SK-N-SH treated with all-trans-retinoic acid at 6 μM for 48 hours (cell line): ENCODE data around the gene RTBDN.
A peak's percentile ranks its signal among the peaks of the same experiment; 100 is the strongest.

Source experiments
- ATAC-seq: fragments of 200-7000 bp; cut with Tn5 transposase; 3 replicates; pipeline ENCODE4 v1.9.1; 2020; ENCODE audit warnings: mild to moderate bottlenecking, moderate library complexity
- ARNTL ChIP-seq: fragments of 450-650 bp; formaldehyde crosslinking; IDR thresholded peaks from 2 replicates; pipeline ENCODE4 v1.5.0; 2020; ENCODE audit warnings: low read depth, mild to moderate bottlenecking, moderate library complexity, borderline replicate concordance
- BACH2 ChIP-seq: fragments of 250-450 bp; sonication (Bioruptor Pico); IDR thresholded peaks from 2 replicates; pipeline ENCODE4 v1.9.0; 2021; ENCODE audit warnings: mild to moderate bottlenecking, borderline replicate concordance
- CSDC2 ChIP-seq: fragments of 250-450 bp; sonication (Bioruptor Pico); IDR thresholded peaks from 2 replicates; pipeline ENCODE4 v1.5.0; 2020; ENCODE audit warnings: mild to moderate bottlenecking, moderate library complexity
- ESRRG ChIP-seq: fragments of 250-450 bp; sonication (Bioruptor Pico); IDR thresholded peaks from 2 replicates; pipeline ENCODE4 v1.6.1; 2021; ENCODE audit warnings: mild to moderate bottlenecking
- GLIS3 ChIP-seq: fragments of 250-450 bp; sonication (Bioruptor Pico); IDR thresholded peaks from 2 replicates; pipeline ENCODE4 v1.5.0; 2020; ENCODE audit warnings: mild to moderate bottlenecking, moderate library complexity
- ISL1 ChIP-seq: fragments of 250-450 bp; sonication (Bioruptor Pico); IDR thresholded peaks from 2 replicates; pipeline ENCODE4 v2.1.2; 2022; ENCODE audit warnings: mild to moderate bottlenecking, moderate library complexity
- OSR1 ChIP-seq: fragments of 250-450 bp; sonication (Bioruptor Pico); IDR thresholded peaks from 2 replicates; pipeline ENCODE4 v1.8.0; 2022; ENCODE audit warnings: moderate library complexity, mild to moderate bottlenecking, inconsistent platforms
- PATZ1 ChIP-seq: fragments of 250-450 bp; sonication (Bioruptor Pico); IDR thresholded peaks from 2 replicates; pipeline ENCODE4 v1.8.0; 2020; ENCODE audit warnings: mild to moderate bottlenecking, moderate library complexity, borderline replicate concordance
- POU6F1 ChIP-seq: fragments of 250-450 bp; sonication (Bioruptor Pico); IDR thresholded peaks from 2 replicates; pipeline ENCODE4 v1.8.0; 2021; ENCODE audit warnings: low read depth, mild to moderate bottlenecking, moderate library complexity, borderline replicate concordance
- PPARA ChIP-seq: fragments of 250-450 bp; sonication (Bioruptor Pico); IDR thresholded peaks from 2 replicates; pipeline ENCODE4 v1.5.0; 2020; ENCODE audit warnings: mild to moderate bottlenecking, borderline replicate concordance
- RARB ChIP-seq: fragments of 250-450 bp; sonication (Bioruptor Pico); IDR thresholded peaks from 2 replicates; pipeline ENCODE4 v1.8.0; 2021; ENCODE audit warnings: mild to moderate bottlenecking, moderate library complexity
- TCF4 ChIP-seq: fragments of 250-450 bp; sonication (Bioruptor Pico); IDR thresholded peaks from 2 replicates; pipeline ENCODE4 v1.8.0; 2021; ENCODE audit warnings: mild to moderate bottlenecking, moderate library complexity, borderline replicate concordance
- TOX ChIP-seq: fragments of 250-450 bp; sonication (Bioruptor Pico); IDR thresholded peaks from 2 replicates; pipeline ENCODE4 v1.8.0; 2021; ENCODE audit warnings: mild to moderate bottlenecking, moderate library complexity, borderline replicate concordance
- TSHZ2 ChIP-seq: fragments of 250-450 bp; sonication (Bioruptor Pico); IDR thresholded peaks from 2 replicates; pipeline ENCODE4 v1.5.0; 2020; ENCODE audit warnings: mild to moderate bottlenecking, moderate library complexity
- ZC3H10 ChIP-seq: fragments of 250-450 bp; sonication (Bioruptor Pico); IDR thresholded peaks from 2 replicates; pipeline ENCODE4 v1.5.1; 2021; ENCODE audit warnings: mild to moderate bottlenecking, moderate library complexity
- ZFP3 ChIP-seq: fragments of 250-450 bp; sonication (Bioruptor Pico); IDR thresholded peaks from 2 replicates; pipeline ENCODE4 v1.5.0; 2020; ENCODE audit warnings: mild to moderate bottlenecking, moderate library complexity
- ZNF565 ChIP-seq: fragments of 450-650 bp; formaldehyde crosslinking; conservative IDR thresholded peaks from 2 replicates; pipeline ENCODE4 v1.5.0; 2020; ENCODE audit warnings: low read depth, mild to moderate bottlenecking, moderate library complexity
- ZNF8 ChIP-seq: fragments of 450-650 bp; formaldehyde crosslinking; IDR thresholded peaks from 2 replicates; pipeline ENCODE4 v1.5.0; 2020; ENCODE audit warnings: mild to moderate bottlenecking, moderate library complexity
- TF ChIP-seq, protein P1 (sequence below): fragments of 250-450 bp; sonication (Bioruptor Pico); IDR thresholded peaks from 2 replicates; pipeline ENCODE4 v1.5.1; 2021; ENCODE audit warnings: mild to moderate bottlenecking, moderate library complexity

The RTBDN gene

GRCh38 chr19:12815088-12815487, 19.3 kb downstream of the RTBDN start (continued):
- TF ChIP-seq, protein P1, sequence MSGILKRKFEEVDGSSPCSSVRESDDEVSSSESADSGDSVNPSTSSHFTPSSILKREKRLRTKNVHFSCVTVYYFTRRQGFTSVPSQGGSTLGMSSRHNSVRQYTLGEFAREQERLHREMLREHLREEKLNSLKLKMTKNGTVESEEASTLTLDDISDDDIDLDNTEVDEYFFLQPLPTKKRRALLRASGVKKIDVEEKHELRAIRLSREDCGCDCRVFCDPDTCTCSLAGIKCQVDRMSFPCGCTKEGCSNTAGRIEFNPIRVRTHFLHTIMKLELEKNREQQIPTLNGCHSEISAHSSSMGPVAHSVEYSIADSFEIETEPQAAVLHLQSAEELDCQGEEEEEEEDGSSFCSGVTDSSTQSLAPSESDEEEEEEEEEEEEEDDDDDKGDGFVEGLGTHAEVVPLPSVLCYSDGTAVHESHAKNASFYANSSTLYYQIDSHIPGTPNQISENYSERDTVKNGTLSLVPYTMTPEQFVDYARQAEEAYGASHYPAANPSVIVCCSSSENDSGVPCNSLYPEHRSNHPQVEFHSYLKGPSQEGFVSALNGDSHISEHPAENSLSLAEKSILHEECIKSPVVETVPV (CRISPR knock-in tag) = no peak
- TF ChIP-seq TOX (CRISPR knock-in tag) = no peak

- no peak for TF ChIP-seq ISL1 (CRISPR knock-in tag)
- TF ChIP-seq TSHZ2 = no peak
- TF ChIP-seq RARB (CRISPR knock-in tag) = no peak
- TF ChIP-seq, protein P1 (CRISPR knock-in tag) = no peak
- peak; percentile 94 for ATAC-seq
Observed at GRCh38 chr19:12806242-12807081, 27.9 kb downstream of the RTBDN start, which contains the start of gene RNASEH2A. TSS of gene RNASEH2A (plus strand) at chr19:12806584. CDS start at chr19:12806674, 90 bp downstream.

DNA sequence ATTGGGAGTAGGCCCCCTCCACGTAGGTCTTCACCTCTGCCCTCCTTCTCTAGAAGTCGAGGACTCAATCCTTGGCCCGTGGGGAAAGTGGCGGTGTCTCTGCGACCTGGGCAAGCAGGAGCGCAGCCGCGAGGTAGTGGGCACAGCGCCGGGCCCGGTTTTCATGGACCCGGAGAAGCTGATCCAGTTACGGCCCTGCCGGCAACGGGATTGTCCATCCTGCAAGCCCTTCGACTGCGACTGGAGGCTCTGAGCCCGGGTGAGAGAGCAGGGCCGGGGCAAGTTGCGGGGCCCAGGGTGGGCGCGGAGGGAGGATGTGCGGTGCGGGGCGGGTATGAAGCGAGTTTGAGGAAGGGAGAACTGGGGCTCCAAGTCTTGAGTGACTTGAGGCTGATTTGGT, 30.3 kb downstream of the RTBDN start:
- TF ChIP-seq, protein P1 (CRISPR knock-in tag) = no peak
- TF ChIP-seq POU6F1 (CRISPR knock-in tag) (no peak), ZNF565 (CRISPR knock-in tag) (no peak), CSDC2 (no peak), ZFP3 (no peak), ISL1 (CRISPR knock-in tag) (no peak), PPARA (no peak), ZC3H10 (CRISPR knock-in tag) (no peak), ARNTL (no peak), ESRRG (CRISPR knock-in tag) (no peak), OSR1 (CRISPR knock-in tag) (no peak), TSHZ2 (no peak), GLIS3 (CRISPR knock-in tag) (no peak), BACH2 (no peak), TCF4 (CRISPR knock-in tag) (no peak), ZNF8 (CRISPR knock-in tag) (no peak), PATZ1 (CRISPR knock-in tag) (no peak), TOX (CRISPR knock-in tag) (no peak)
- ATAC-seq = no peak
